K562 (cell line): Measurements from ENCODE around the gene TGFBR1. TPM values are rescaled to one million over a fixed set of nuclear protein-coding genes. Genes with fewer than 3 reads are reported as not detected.

ENCODE experiments used
- CHAMP1 ChIP-seq: fragments of 450-650 bp; IDR thresholded peaks from 2 replicates; pipeline ENCODE4 v1.6.1; 2016; ENCODE audit warnings: mild to moderate bottlenecking
- CHD7 ChIP-seq: fragments of 200-600 bp; sonication (generic); IDR thresholded peaks from one replicate; pipeline ENCODE4 v1.6.1; 2012; ENCODE audit warnings: mild to moderate bottlenecking, low read depth, low read length, inconsistent platforms
- HIVEP1 ChIP-seq: fragments of 250-450 bp; sonication (Bioruptor Pico); IDR thresholded peaks from 2 replicates; pipeline ENCODE4 v1.4.0; 2020; ENCODE audit warnings: mild to moderate bottlenecking
- KAT2B ChIP-seq: IDR thresholded peaks from one replicate; pipeline ENCODE4 v1.6.1; 2012; ENCODE audit warnings: low read depth, mild to moderate bottlenecking, control low read depth, inconsistent platforms, low read length, moderate library complexity
- KLF13 ChIP-seq: fragments of 450-650 bp; IDR thresholded peaks from 2 replicates; pipeline ENCODE4 v1.6.1; 2016; ENCODE audit warnings: missing genetic modification characterization, low read depth, mild to moderate bottlenecking, missing compliant biosample characterization, moderate library complexity, borderline replicate concordance
- MCM3 ChIP-seq: fragments of 450-650 bp; IDR thresholded peaks from 2 replicates; pipeline ENCODE4 v1.6.1; 2016
- POLR2G ChIP-seq: fragments of 200-400 bp; formaldehyde crosslinking; IDR thresholded peaks from 2 replicates; pipeline ENCODE4 v1.6.1; 2017; ENCODE audit warnings: low read depth, mild to moderate bottlenecking, antibody characterized with exemption, low read length, moderate library complexity
- PREB ChIP-seq: sonication (generic); formaldehyde crosslinking; IDR thresholded peaks from 2 replicates; pipeline ENCODE4 v1.8.1; 2023; ENCODE audit warnings: mild to moderate bottlenecking, missing genetic modification reagents
- SMAD1 ChIP-seq: fragments of 150-350 bp; IDR thresholded peaks from 2 replicates; pipeline ENCODE4 v1.6.1; 2014; ENCODE audit warnings: low read length, low read depth; ENCODE audit not compliant: partially characterized antibody
- SNRNP70 ChIP-seq: fragments of 200-400 bp; formaldehyde crosslinking; optimal IDR thresholded peaks from 2 replicates; pipeline ENCODE3; 2017; ENCODE audit warnings: low read depth, low read length
- polyA plus RNA-seq, 8 experiments: library from polyadenylated mRNA; depleted of rRNA in 4 of 8; stranded (reverse) in 5 of 8; unstranded in 3 of 8; fragments of >200 nt; fragmentation: Nextera tagmentation in 2 of 8; fragmentation: Illumina TruSeq in 1 of 8; extraction: Ambion mirVana in 2 of 8; extraction: Trizol in 1 of 8; gene quantifications; 2 replicates each; pipeline versions ENCODE4 v1.2.1 to v1.2.3, GENCODE V29; 2011 to 2014; ENCODE audit warnings: inconsistent platforms in 1 of 8, missing spikeins in 1 of 8
- total RNA-seq, 7 experiments: library from RNA; depleted of rRNA in 6 of 7; stranded (reverse); fragments of >200 nt in 6 of 7; fragmentation: Illumina TruSeq in 2 of 7; extraction: Trizol in 2 of 7; gene quantifications; 2 replicates each; pipeline versions ENCODE4 v1.2.1 to v1.2.3, GENCODE V29; 2011 to 2021; ENCODE audit warnings: low replicate concordance in 1 of 7

Gene TGFBR1
- total and polyA plus RNA-seq, 9 of the 15 experiments (the other 6 are each of a cell fraction or from before 2014, with no cell fraction given), result 15.5 to 62.4 (median 42.7) TPM

GRCh38 chr9:99073985-99074901, 30.7 kb upstream of the TGFBR1 start (continued):
- TF ChIP-seq CHD7 (no peak), KLF13 (tag) (peak; percentile 42; the same call in 1 of the 2 replicates), SNRNP70 (no peak), CHAMP1 (peak; percentile 11; the same call in 1 of the 2 replicates), KAT2B (no peak), HIVEP1 (CRISPR knock-in tag) (peak; percentile 85; the same call in 1 of the 2 replicates), PREB (CRISPR knock-in tag) (no peak), SMAD1 (peak; percentile 98), POLR2G (peak; percentile 75), MCM3 (no peak)
